ENCODE measurements around the gene SPRED1. TPM values are rescaled to one million over a fixed set of nuclear protein-coding genes. Genes with fewer than 3 reads are reported as not detected.

Gene SPRED1
- total and polyA plus RNA-seq, 2 donors (not counting 1 experiment from before 2014, with no cell fraction given) = 0.09 to 2.1 TPM

DNA sequence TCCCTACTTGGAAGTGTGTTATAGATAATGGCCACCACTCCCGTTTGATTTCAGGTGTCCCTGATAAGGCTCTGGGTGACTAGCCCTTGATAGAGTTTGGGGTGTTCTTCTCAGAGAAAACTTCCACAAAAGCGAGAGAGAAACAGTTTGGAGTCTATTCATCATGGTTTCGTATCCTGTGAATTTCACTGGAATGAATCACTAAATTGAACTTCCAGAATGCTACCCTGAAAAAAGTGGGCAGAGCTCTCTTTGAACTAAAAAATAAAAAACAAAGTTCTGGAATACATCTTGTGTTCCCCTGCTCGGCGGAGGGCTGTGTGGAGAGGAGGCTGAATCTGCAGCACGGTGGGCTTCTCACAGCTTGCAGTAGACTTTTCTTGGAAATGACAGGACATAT lies 148.5 kb downstream of the SPRED1 start:
- Mint-ChIP-seq H3K27me3 (peaks cover 31% of the 10 kb centered on the region), H3K9me3 (ENCODE audit: insufficient read depth) (no peaks in the 10 kb centered on the region), H3K27ac (no peak overlapping the region), H3K4me1 (no peaks in the 10 kb centered on the region), H3K4me3 (no peak overlapping the region)
- H3K9ac ChIP-seq (ENCODE audit: low read length) = no peak overlapping the region
- H3K4me1 ChIP-seq (ENCODE audit: control insufficient read depth in 2 of 2, insufficient read depth in 2 of 2, low read length in 2 of 2) = no peaks in the 10 kb centered on the region
- no peak overlapping the region for H3K4me2 ChIP-seq (replicated peaks; ENCODE audit: low read depth, low read length, poor library complexity, severe bottlenecking)
- H3K79me2 ChIP-seq (ENCODE audit: control insufficient read depth, insufficient read depth, low read length) = no peaks in the 10 kb centered on the region
- ATAC-seq (ENCODE audit: low read depth) (no peak), DNase-seq (no peak)
- no peaks in the 10 kb centered on the region for H3K27me3 ChIP-seq (replicated peaks in 1 of 4; ENCODE audit: control extremely low read depth in 1 of 4, control insufficient read depth in 3 of 4, insufficient read depth in 4 of 4, low read length in 3 of 4)
- TF ChIP-seq, protein P1, sequence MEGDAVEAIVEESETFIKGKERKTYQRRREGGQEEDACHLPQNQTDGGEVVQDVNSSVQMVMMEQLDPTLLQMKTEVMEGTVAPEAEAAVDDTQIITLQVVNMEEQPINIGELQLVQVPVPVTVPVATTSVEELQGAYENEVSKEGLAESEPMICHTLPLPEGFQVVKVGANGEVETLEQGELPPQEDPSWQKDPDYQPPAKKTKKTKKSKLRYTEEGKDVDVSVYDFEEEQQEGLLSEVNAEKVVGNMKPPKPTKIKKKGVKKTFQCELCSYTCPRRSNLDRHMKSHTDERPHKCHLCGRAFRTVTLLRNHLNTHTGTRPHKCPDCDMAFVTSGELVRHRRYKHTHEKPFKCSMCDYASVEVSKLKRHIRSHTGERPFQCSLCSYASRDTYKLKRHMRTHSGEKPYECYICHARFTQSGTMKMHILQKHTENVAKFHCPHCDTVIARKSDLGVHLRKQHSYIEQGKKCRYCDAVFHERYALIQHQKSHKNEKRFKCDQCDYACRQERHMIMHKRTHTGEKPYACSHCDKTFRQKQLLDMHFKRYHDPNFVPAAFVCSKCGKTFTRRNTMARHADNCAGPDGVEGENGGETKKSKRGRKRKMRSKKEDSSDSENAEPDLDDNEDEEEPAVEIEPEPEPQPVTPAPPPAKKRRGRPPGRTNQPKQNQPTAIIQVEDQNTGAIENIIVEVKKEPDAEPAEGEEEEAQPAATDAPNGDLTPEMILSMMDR (IDR thresholded peaks at IDR 0.05) = no peak
- no peak for TF ChIP-seq EZH2 (IDR thresholded peaks at IDR 0.05; ENCODE audit: borderline replicate concordance, insufficient read depth, low read depth, low read length, poor library complexity, severe bottlenecking)
- H3K27ac ChIP-seq (ENCODE audit: low read length in 2 of 2) = no peak overlapping the region
- POLR2A ChIA-PET = no interaction called here
- H3K36me3 ChIP-seq (replicated peaks in 1 of 2; ENCODE audit: control extremely low read depth in 1 of 2, control insufficient read depth in 1 of 2, extremely low read depth in 1 of 2, insufficient read depth in 2 of 2, low read length in 1 of 2) = no peaks in the 10 kb centered on the region
- CTCF ChIA-PET = no interaction called here
- H2AFZ ChIP-seq (ENCODE audit: insufficient read depth, low read depth, low read length, poor library complexity, severe bottlenecking) = no peak overlapping the region
- intact Hi-C loops (cut with micrococcal nuclease) = no loop called here
- H3K4me3 ChIP-seq (ENCODE audit: control extremely low read depth in 1 of 5, extremely low read depth in 1 of 5, insufficient read depth in 1 of 5, low read depth in 2 of 5, low read length in 4 of 5) = no peak overlapping the region
- no peaks in the 10 kb centered on the region for H3K9me3 ChIP-seq (ENCODE audit: control extremely low read depth in 1 of 3, control insufficient read depth in 2 of 3, insufficient read depth in 1 of 3, low read length in 2 of 3)
- no peaks in the 10 kb centered on the region for H4K20me1 ChIP-seq (ENCODE audit: control insufficient read depth, insufficient read depth, low read length, poor library complexity, severe bottlenecking)
- WGBS (ENCODE audit: insufficient coverage) = 100% methylated on average over 4 of the region's 6 CpGs

DNA sequence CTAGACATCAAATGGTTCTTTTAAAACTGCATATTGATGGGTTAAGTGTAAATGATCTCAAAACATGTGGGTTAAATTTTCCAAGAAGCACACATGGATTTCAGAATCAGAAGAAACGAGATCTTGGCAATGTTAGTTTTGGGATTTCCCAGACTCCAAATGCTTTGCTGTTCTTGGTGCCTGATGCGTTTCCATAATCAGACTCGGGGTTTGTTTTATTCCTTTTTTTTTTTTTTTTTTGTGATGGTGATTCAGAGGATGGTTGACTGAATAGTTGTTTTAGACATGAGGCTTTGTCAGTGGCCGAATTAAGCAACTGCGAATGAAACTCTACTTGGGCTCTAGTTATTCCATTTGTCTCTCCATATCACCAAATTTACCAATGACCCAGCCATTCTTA lies 149.1 kb downstream of the SPRED1 start:
- Histone ChIP-seq H3K27me3 (replicated peaks in 1 of 4; ENCODE audit: control extremely low read depth in 1 of 4, control insufficient read depth in 3 of 4, insufficient read depth in 4 of 4, low read length in 3 of 4) (no peaks in the 10 kb centered on the region), H4K20me1 (ENCODE audit: control insufficient read depth, insufficient read depth, low read length, poor library complexity, severe bottlenecking) (no peaks in the 10 kb centered on the region), H3K9ac (ENCODE audit: low read length) (no peak overlapping the region), H3K36me3 (replicated peaks in 1 of 2; ENCODE audit: control extremely low read depth in 1 of 2, control insufficient read depth in 1 of 2, extremely low read depth in 1 of 2, insufficient read depth in 2 of 2, low read length in 1 of 2) (no peaks in the 10 kb centered on the region), H3K79me2 (ENCODE audit: control insufficient read depth, insufficient read depth, low read length) (no peaks in the 10 kb centered on the region), H2AFZ (ENCODE audit: insufficient read depth, low read depth, low read length, poor library complexity, severe bottlenecking) (no peak overlapping the region), H3K4me2 (replicated peaks; ENCODE audit: low read depth, low read length, poor library complexity, severe bottlenecking) (no peak overlapping the region), H3K4me1 (ENCODE audit: control insufficient read depth in 2 of 2, insufficient read depth in 2 of 2, low read length in 2 of 2) (no peaks in the 10 kb centered on the region), H3K9me3 (ENCODE audit: control extremely low read depth in 1 of 3, control insufficient read depth in 2 of 3, insufficient read depth in 1 of 3, low read length in 2 of 3) (no peaks in the 10 kb centered on the region), H3K27ac (ENCODE audit: low read length in 2 of 2) (no peak overlapping the region), H3K4me3 (ENCODE audit: control extremely low read depth in 1 of 5, extremely low read depth in 1 of 5, insufficient read depth in 1 of 5, low read depth in 2 of 5, low read length in 4 of 5) (no peak overlapping the region)
- ChIA-PET CTCF (no interaction called here), POLR2A (no interaction called here)
- DNase-seq (no peak), ATAC-seq (ENCODE audit: low read depth) (no peak)
- intact Hi-C loops (cut with micrococcal nuclease) = no loop called here
- H3K4me3 Mint-ChIP-seq = no peak overlapping the region
- no peaks in the 10 kb centered on the region for H3K4me1 Mint-ChIP-seq
- TF ChIP-seq, protein P1 (IDR thresholded peaks at IDR 0.05) = no peak
- no peak for TF ChIP-seq EZH2 (IDR thresholded peaks at IDR 0.05; ENCODE audit: borderline replicate concordance, insufficient read depth, low read depth, low read length, poor library complexity, severe bottlenecking)
- H3K9me3 Mint-ChIP-seq (ENCODE audit: insufficient read depth) = no peaks in the 10 kb centered on the region
- peaks cover 25% of the 10 kb centered on the region for H3K27me3 Mint-ChIP-seq
- 89% methylated on average over 2 of the region's 5 CpGs for WGBS (ENCODE audit: insufficient coverage)
- no peak overlapping the region for H3K27ac Mint-ChIP-seq
